ENCODE data around the gene HCFC1. TPM values are rescaled to one million over a fixed set of nuclear protein-coding genes. Genes with fewer than 3 reads are reported as not detected.

Gene HCFC1
- total and polyA plus RNA-seq, 9 donors, result 12.8 to 47.1 (median 34.6) TPM

DNA sequence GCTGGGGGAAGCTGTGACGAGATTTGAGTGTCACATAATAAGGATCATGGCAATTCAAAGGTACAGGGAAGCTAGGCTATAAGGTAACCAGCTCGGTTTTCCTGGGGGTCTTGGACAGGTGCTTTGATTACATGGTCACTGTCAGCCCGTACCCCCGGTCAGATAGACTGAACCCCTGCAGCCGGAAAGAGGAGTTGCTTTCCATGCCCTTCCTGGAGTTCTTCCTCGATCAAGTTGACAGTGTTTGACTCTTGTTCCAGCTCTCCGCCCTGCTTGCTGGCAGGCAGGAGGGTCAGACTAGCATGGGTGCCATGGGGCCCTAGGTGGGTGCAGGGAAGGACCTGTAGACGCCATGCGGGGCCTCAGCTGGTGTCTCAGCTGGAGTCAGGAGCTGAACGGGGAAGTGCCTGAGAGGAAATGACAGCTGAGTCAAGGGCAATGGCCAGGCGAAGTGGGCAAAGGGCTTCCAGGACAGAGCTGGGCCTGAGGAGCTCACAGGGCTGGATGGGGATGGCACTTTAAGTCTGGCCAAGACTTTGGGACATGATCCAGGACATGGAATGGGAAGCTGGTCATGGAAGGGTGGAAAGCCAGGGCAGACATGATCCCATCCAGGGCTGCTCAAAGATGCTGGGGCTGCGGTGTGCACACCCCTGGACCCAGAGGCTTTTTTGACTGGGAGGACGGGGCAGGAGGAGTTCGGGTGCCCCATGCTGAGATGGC is 2.5 kb upstream of the HCFC1 start:
- H3K27me3 ChIP-seq (ENCODE audit: control insufficient read depth, insufficient read depth, low read length), result peaks cover 17% of the 10 kb centered on the region
- H3K27ac ChIP-seq (ENCODE audit: low read length), result peak overlapping the region; percentile 92
- no peaks in the 10 kb centered on the region for H3K9me3 ChIP-seq (replicated peaks; ENCODE audit: control insufficient read depth, low read depth, low read length)
- H3K4me1 ChIP-seq (ENCODE audit: control insufficient read depth, insufficient read depth, low read length), result peaks cover 24% of the 10 kb centered on the region
- H3K36me3 ChIP-seq (ENCODE audit: control insufficient read depth, insufficient read depth, low read length), result no peaks in the 10 kb centered on the region
- 73% methylated on average over 14 of the region's 14 CpGs for whole genome bisulfite sequencing (ENCODE audit: insufficient coverage)
- DNase-seq, result peak; percentile 33
- H3K4me3 ChIP-seq (ENCODE audit: low read length), result no peak overlapping the region

DNA sequence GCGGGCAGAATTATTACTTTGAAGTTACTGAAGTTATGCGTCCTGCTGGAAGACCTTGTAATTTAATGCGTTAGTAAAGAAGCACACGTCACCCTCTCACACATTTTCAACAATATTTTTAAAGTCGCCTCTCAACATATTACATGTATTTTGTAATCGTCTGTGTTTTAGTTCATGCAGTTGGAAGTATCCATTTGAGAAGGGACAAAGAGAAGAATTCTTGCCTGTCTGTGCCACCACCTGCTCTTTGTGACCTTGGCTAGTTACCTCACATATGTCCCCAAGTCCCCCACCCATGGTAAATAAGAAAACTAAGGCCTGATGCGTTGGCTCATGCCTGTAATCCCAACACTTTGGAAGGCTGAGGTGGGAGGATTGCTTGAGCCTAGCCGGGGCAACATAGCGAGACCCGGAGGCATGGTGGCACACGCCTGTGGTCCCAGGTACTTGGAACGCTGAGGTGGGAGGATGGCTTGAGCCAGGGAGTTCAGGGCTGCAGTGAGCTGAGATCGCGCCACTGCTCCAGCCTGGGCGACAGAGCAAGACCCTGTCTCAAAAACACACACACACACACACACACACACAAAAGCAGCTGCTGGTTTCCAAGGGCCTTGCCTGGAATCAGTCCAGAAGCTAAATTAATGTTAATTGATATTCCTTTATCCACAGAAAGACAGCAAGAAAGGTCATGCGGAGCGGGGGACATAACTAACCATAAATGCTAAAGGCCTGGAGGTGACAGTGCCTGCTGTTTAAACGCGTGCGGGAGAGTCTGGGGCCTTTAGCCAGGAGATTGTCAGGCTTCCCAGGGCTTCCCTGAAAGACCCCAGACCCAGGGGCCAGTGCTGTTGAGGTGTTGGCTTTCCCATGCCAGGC is 1.7 kb upstream of the HCFC1 start:
- peak overlapping the region; percentile 58 for H3K4me3 ChIP-seq (ENCODE audit: low read length)
- H3K27ac ChIP-seq (ENCODE audit: low read length), result peak overlapping the region; percentile 92
- peaks cover 16% of the 10 kb centered on the region for H3K27me3 ChIP-seq (ENCODE audit: control insufficient read depth, insufficient read depth, low read length)
- H3K36me3 ChIP-seq (ENCODE audit: control insufficient read depth, insufficient read depth, low read length), result peaks cover 2% of the 10 kb centered on the region
- no peaks in the 10 kb centered on the region for H3K9me3 ChIP-seq (replicated peaks; ENCODE audit: control insufficient read depth, low read depth, low read length)
- DNase-seq, result peak; percentile 31
- H3K4me1 ChIP-seq (ENCODE audit: control insufficient read depth, insufficient read depth, low read length), result peaks cover 32% of the 10 kb centered on the region
- 74% methylated on average over 3 of the region's 20 CpGs for WGBS (ENCODE audit: insufficient coverage)

DNA sequence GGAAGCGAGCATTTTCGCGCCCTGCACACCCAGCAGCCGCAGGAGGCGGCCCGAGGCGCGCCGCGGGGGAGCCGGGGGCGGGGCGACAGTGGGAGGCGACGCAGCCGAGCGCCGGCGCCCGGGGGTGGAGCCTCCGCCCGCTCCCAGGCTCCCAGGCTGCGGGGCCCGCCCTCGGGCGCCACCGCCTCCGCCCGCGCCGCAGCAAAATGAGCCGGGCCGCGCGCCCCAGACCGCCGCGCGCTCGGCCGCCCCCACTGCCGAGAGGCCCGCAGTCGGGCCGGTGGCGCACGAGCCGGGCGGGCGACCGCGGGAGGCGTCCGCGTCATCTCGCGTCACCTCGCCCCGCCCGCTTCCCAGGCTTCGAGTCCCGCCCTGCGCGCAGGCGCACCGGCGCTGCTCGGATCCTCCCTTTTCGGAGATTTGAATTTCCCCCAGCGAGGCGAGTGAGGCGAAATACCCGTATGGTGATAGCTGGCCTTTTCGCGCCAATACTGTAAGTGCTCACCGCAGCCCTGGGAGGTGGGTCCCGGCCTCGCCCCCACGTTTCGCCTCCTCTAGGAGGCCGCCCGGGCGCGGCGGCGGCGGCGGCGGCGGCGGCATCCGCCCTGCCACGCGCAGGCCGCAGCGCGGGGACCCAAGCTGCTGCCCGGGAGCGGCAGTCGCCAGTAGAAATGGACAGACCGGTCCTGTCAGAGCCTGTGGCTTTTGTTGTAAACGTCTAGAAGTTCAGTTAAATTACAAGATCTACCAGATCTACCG is 929 bp upstream of the HCFC1 start, which contains the start of gene TMEM187:
Gene TMEM187, plus strand, starts transcription at position 387 of the 759 bp plus-strand sequence. CDS start 9,309 bp downstream, outside the sequence.
- peaks cover 40% of the 10 kb centered on the region for H3K4me1 ChIP-seq (ENCODE audit: control insufficient read depth, insufficient read depth, low read length)
- H3K27ac ChIP-seq (ENCODE audit: low read length), result peak within 1 kb of the TSS; percentile 100
- peaks cover 7% of the 10 kb centered on the region for H3K36me3 ChIP-seq (ENCODE audit: control insufficient read depth, insufficient read depth, low read length)
- H3K9me3 ChIP-seq (replicated peaks; ENCODE audit: control insufficient read depth, low read depth, low read length), result no peaks in the 10 kb centered on the region
- 10% methylated on average over 81 of the region's 103 CpGs for WGBS (ENCODE audit: insufficient coverage)
- peak within 1 kb of the TSS; percentile 96 for H3K4me3 ChIP-seq (ENCODE audit: low read length)
- H3K27me3 ChIP-seq (ENCODE audit: control insufficient read depth, insufficient read depth, low read length), result peaks cover 18% of the 10 kb centered on the region
- peak; percentile 95 for DNase-seq

DNA sequence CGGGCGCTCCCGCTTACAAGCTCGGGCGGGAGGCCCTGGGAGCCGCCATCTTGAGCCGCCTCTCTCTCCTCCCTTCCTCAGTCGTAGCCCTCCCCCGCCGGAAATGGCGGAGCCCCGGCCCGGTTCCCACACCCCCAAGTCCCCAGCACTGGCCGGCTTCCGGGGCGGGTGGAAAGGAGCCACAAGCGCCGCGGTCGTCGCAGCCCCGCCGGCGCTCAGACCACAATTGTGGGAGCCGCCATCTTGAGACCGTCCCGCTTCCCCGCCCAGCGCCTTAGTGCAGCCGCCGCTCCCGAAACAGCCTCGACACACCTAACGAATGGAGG is 531 bp downstream of the HCFC1 start:
- Histone ChIP-seq H3K4me3 (ENCODE audit: low read length) (peak overlapping the region; percentile 96), H3K4me1 (ENCODE audit: control insufficient read depth, insufficient read depth, low read length) (peaks cover 55% of the 10 kb centered on the region), H3K9me3 (replicated peaks; ENCODE audit: control insufficient read depth, low read depth, low read length) (no peaks in the 10 kb centered on the region), H3K27ac (ENCODE audit: low read length) (peak overlapping the region; percentile 100), H3K36me3 (ENCODE audit: control insufficient read depth, insufficient read depth, low read length) (peaks cover 11% of the 10 kb centered on the region), H3K27me3 (ENCODE audit: control insufficient read depth, insufficient read depth, low read length) (peaks cover 24% of the 10 kb centered on the region)
- WGBS (ENCODE audit: insufficient coverage), result 18% methylated on average over 32 of the region's 34 CpGs
- DNase-seq, result peak; percentile 96

DNA sequence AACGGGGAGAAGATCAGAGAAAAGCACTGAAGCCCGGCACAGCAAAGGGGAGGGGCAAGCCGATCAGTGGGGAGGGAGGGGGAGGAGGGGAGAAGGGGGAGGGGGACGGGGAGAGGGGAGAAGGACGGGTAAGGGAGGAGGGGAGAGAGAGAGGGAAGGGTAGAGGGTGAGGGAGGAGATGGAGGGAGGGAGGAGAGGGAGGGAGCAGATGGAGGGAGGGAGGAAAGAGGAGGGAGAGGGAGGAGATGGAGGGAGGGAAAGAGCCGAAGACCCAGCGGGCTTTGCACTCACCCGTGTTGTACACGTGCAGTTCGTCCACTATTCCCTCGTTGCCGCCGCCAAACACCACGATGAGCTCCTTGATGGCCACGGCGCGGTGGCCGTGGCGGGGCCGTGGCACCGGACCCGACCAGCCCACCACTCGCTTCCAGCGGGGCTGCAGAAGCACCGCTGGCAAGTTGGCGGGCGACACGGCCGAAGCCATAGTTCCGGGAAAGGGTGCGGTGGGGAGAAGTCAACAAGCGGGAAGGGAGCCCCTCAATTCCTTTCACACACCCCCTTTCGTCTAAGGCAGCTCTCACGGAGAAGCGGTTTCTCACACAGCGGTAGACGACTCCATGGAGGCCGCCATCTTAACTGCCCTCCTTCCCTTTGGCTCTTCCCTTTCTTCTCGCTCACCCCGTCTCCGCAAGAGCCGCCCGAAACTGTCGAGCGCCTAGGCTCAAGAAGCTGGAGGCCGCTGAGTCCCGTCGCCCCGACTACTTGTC is 1.1 kb downstream of the HCFC1 start:
- Histone ChIP-seq H3K36me3 (ENCODE audit: control insufficient read depth, insufficient read depth, low read length) (peaks cover 11% of the 10 kb centered on the region), H3K27ac (ENCODE audit: low read length) (peak overlapping the region; percentile 100), H3K4me3 (ENCODE audit: low read length) (peak overlapping the region; percentile 96), H3K9me3 (replicated peaks; ENCODE audit: control insufficient read depth, low read depth, low read length) (no peaks in the 10 kb centered on the region), H3K4me1 (ENCODE audit: control insufficient read depth, insufficient read depth, low read length) (peaks cover 60% of the 10 kb centered on the region), H3K27me3 (ENCODE audit: control insufficient read depth, insufficient read depth, low read length) (peaks cover 26% of the 10 kb centered on the region)
- 16% methylated on average over 37 of the region's 49 CpGs for WGBS (ENCODE audit: insufficient coverage)
- peak; percentile 91 for DNase-seq

DNA sequence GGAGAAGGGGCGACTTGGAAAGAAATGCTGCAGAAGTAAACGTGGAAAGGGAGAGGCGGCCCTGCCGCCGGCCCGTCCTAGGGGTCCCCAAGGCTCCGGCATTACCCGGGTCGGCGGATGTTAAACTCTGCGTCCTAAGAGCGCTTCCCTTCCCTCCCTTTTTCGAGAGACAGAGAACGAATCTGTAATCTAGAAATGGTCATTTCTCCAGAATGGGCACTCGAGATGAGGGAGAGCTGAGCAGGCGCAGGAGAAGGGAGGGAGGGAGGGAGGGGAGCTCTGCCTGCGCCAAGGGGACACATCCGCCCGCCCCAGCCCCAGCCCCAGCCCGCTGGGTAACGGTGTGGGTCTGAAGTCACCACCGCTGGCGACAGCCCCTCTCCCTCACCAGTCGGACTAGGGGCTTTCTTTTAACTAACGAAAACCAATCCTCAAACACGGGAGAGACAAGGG is 1.7 kb downstream of the HCFC1 start:
- peak; percentile 77 for DNase-seq
- H3K9me3 ChIP-seq (replicated peaks; ENCODE audit: control insufficient read depth, low read depth, low read length), result no peaks in the 10 kb centered on the region
- H3K27me3 ChIP-seq (ENCODE audit: control insufficient read depth, insufficient read depth, low read length), result peaks cover 30% of the 10 kb centered on the region
- H3K4me1 ChIP-seq (ENCODE audit: control insufficient read depth, insufficient read depth, low read length), result peaks cover 63% of the 10 kb centered on the region
- H3K36me3 ChIP-seq (ENCODE audit: control insufficient read depth, insufficient read depth, low read length), result peaks cover 13% of the 10 kb centered on the region
- WGBS (ENCODE audit: insufficient coverage), result 20% methylated on average over 1 of the region's 26 CpGs
- peak overlapping the region; percentile 96 for H3K4me3 ChIP-seq (ENCODE audit: low read length)
- H3K27ac ChIP-seq (ENCODE audit: low read length), result peak overlapping the region; percentile 84

DNA sequence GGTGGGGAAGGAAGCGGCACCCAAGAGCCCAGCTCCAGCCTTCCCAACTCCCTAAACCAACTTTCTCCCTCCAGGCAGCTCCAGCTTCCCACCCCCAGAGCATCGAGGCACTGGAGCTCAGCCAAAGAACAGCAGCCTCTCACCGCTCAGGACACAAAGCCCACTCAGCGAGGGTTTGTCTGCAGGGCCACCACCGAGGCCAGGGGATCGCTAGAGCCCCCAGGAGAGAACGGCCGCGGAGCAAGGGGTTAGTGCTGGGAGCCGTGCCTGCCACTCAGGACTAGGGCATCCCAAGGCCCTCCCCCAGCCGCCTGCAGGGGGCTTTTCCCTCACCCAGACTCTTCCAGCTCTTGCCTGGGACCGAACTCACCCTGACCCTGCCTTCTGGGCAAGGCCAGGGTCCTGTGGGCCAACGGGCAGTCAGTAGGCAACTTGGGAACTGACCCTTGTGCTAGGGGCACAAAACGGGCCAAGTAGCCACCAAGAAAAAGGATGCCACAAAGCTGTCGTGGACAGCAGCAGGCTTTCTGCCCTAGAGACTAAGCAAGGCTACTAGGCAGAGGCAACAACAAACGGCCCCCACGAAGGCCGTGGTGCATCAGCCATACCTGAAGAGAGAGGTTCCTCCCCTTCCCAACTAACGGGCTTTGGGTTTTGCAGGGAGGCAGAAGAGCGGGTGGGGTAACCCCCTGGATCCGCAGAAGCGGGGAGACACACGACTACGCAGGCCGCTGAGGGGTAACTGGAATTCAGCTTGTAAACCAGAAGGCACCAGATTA is 2.3 kb downstream of the HCFC1 start:
- peaks cover 59% of the 10 kb centered on the region for H3K4me1 ChIP-seq (ENCODE audit: control insufficient read depth, insufficient read depth, low read length)
- WGBS (ENCODE audit: insufficient coverage), result 41% methylated on average over 19 of the region's 25 CpGs

DNA sequence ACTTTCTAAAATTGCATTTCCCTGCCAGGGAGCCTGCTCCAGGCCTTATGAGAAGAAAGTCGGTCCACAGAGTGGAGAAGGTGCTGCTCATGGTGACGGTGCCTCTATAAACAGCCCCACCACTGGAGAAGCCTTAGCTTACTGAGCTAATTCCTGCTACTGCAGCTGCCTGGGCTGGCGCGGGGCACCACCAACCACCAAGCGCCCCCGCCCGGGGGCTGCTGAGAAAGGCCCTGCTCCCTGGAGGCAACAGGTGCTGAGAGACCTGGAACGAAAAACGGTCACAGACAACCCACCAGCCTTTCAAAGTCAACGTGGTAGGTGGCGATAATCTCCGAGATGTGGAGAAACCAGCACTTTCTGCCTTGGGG is 2.9 kb downstream of the HCFC1 start:
- H3K4me3 ChIP-seq (ENCODE audit: low read length), result peak overlapping the region; percentile 96
- no peaks in the 10 kb centered on the region for H3K9me3 ChIP-seq (replicated peaks; ENCODE audit: control insufficient read depth, low read depth, low read length)
- H3K27me3 ChIP-seq (ENCODE audit: control insufficient read depth, insufficient read depth, low read length), result peaks cover 27% of the 10 kb centered on the region
- H3K27ac ChIP-seq (ENCODE audit: low read length), result peak overlapping the region; percentile 84
- H3K36me3 ChIP-seq (ENCODE audit: control insufficient read depth, insufficient read depth, low read length), result peaks cover 24% of the 10 kb centered on the region
- peaks cover 53% of the 10 kb centered on the region for H3K4me1 ChIP-seq (ENCODE audit: control insufficient read depth, insufficient read depth, low read length)
- WGBS (ENCODE audit: insufficient coverage), result 53% methylated on average over 7 of the region's 12 CpGs
- peak; percentile 63 for DNase-seq

More for the DNA sequence above, 2.3 kb downstream of the HCFC1 start:
- H3K4me3 ChIP-seq (ENCODE audit: low read length), result peak overlapping the region; percentile 96
- H3K27me3 ChIP-seq (ENCODE audit: control insufficient read depth, insufficient read depth, low read length), result peaks cover 29% of the 10 kb centered on the region
- no peaks in the 10 kb centered on the region for H3K9me3 ChIP-seq (replicated peaks; ENCODE audit: control insufficient read depth, low read depth, low read length)
- peak; percentile 33 for DNase-seq
- peak overlapping the region; percentile 84 for H3K27ac ChIP-seq (ENCODE audit: low read length)
- H3K36me3 ChIP-seq (ENCODE audit: control insufficient read depth, insufficient read depth, low read length), result peaks cover 18% of the 10 kb centered on the region

DNA sequence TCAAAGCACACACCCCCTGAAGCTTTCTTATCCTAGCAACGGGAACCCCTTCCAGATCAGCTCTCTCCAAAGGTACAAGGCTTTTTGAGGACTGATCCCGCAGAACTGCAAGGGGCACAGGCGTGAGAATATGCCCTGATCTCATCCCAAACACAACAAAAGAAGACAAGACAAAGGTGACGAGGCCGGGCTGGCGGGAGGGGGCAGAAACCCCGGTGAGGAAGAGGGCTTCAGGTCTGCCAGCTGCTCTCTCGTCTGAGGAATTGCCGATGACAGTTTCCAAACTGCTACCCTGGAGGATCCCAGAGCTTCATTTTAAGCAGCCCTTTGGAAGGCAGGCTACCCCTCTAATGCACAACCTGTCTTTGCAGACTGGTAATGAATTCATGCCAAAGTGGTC is 3.4 kb downstream of the HCFC1 start:
- no peak for DNase-seq
- 77% methylated on average over 4 of the region's 9 CpGs for WGBS (ENCODE audit: insufficient coverage)
- Histone ChIP-seq H3K4me1 (ENCODE audit: control insufficient read depth, insufficient read depth, low read length) (peaks cover 48% of the 10 kb centered on the region), H3K27ac (ENCODE audit: low read length) (peak overlapping the region; percentile 73), H3K4me3 (ENCODE audit: low read length) (peak overlapping the region; percentile 3), H3K36me3 (ENCODE audit: control insufficient read depth, insufficient read depth, low read length) (peaks cover 29% of the 10 kb centered on the region), H3K27me3 (ENCODE audit: control insufficient read depth, insufficient read depth, low read length) (peaks cover 27% of the 10 kb centered on the region), H3K9me3 (replicated peaks; ENCODE audit: control insufficient read depth, low read depth, low read length) (no peaks in the 10 kb centered on the region)
